GM23338 (cell line): ENCODE data around the gene MSL3. TPM values are rescaled to one million over a fixed set of nuclear protein-coding genes. Genes with fewer than 3 reads are reported as not detected.

Experiments
- ATAC-seq: fragments of 200-7000 bp; cut with Tn5 transposase; 3 replicates; pipeline ENCODE4 v1.9.1; 2020
- DNase-seq: peaks from one replicate; pipeline ENCODE4 v3.0.0-alpha.2; 2015; ENCODE audit warnings: low spot score
- H2AFZ ChIP-seq: fragments of 200-600 bp; sonication (generic); 2 replicates; pipeline ENCODE4 v1.8.0; 2016; ENCODE audit warnings: antibody characterized with exemption, mild to moderate bottlenecking, moderate library complexity
- H3F3A ChIP-seq: fragments of 200-600 bp; sonication (generic); replicated peaks from 2 replicates; pipeline ENCODE4 v1.8.0; 2017; ENCODE audit warnings: antibody characterized with exemption, mixed run types, low read depth
- H3K27ac ChIP-seq: fragments of 200-600 bp; sonication (generic); 2 replicates; pipeline ENCODE4 v1.6.1; 2016; ENCODE audit warnings: low read depth
- H3K27me3 ChIP-seq: fragments of 200-600 bp; sonication (generic); 2 replicates; pipeline ENCODE4 v1.8.0; 2016; ENCODE audit warnings: mild to moderate bottlenecking, mixed run types, moderate library complexity; ENCODE audit not compliant: insufficient read depth
- H3K36me3 ChIP-seq: fragments of 200-600 bp; sonication (generic); 2 replicates; pipeline ENCODE4 v1.8.0; 2016; ENCODE audit warnings: mild to moderate bottlenecking; ENCODE audit not compliant: insufficient read depth
- H3K4me1 ChIP-seq: fragments of 200-600 bp; sonication (generic); 2 replicates; pipeline ENCODE4 v1.8.0; 2016; ENCODE audit warnings: mild to moderate bottlenecking, moderate library complexity; ENCODE audit not compliant: insufficient read depth
- H3K4me2 ChIP-seq: fragments of 200-600 bp; sonication (generic); 2 replicates; pipeline ENCODE4 v1.7.1; 2017; ENCODE audit warnings: mixed run types
- H3K4me3 ChIP-seq: fragments of 200-600 bp; sonication (generic); 2 replicates; pipeline ENCODE4 v1.6.1; 2016; ENCODE audit warnings: mixed run types
- H3K79me2 ChIP-seq: fragments of 200-600 bp; sonication (generic); replicated peaks from 2 replicates; pipeline ENCODE4 v1.8.0; 2017; ENCODE audit warnings: mild to moderate bottlenecking; ENCODE audit not compliant: insufficient read depth
- H3K9me2 ChIP-seq: fragments of 200-600 bp; sonication (generic); 2 replicates; pipeline ENCODE4 v1.8.0; 2017; ENCODE audit not compliant: insufficient read depth
- H4K20me1 ChIP-seq: fragments of 200-600 bp; sonication (generic); replicated peaks from 2 replicates; pipeline ENCODE4 v1.8.0; 2017; ENCODE audit warnings: mild to moderate bottlenecking; ENCODE audit not compliant: insufficient read depth
- H3K27ac Mint-ChIP-seq: 2 replicates; pipeline ENCODE4 v1.8.0; 2020; ENCODE audit warnings: inconsistent platforms, mild to moderate bottlenecking, moderate library complexity, mixed read lengths
- H3K27me3 Mint-ChIP-seq: 3 replicates; pipeline ENCODE4 v1.8.0; 2022; ENCODE audit warnings: low read depth, mild to moderate bottlenecking, moderate library complexity, mixed read lengths, inconsistent platforms; ENCODE audit not compliant: insufficient read depth, poor library complexity
- H3K36me3 Mint-ChIP-seq: 3 replicates; pipeline ENCODE4 v1.8.0; 2021; ENCODE audit warnings: low read depth, mild to moderate bottlenecking, inconsistent platforms, moderate library complexity, mixed read lengths
- H3K4me1 Mint-ChIP-seq: 3 replicates; pipeline ENCODE4 v1.8.0; 2020; ENCODE audit warnings: mild to moderate bottlenecking, inconsistent platforms, mixed read lengths
- H3K4me3 Mint-ChIP-seq: 3 replicates; pipeline ENCODE4 v1.8.0; 2021; ENCODE audit warnings: moderate library complexity, mild to moderate bottlenecking, inconsistent platforms, mixed read lengths
- H3K9me3 Mint-ChIP-seq: 3 replicates; pipeline ENCODE4 v1.8.0; 2020; ENCODE audit warnings: moderate library complexity, mild to moderate bottlenecking, inconsistent platforms, mixed read lengths
- CREB1 ChIP-seq: fragments of 250-450 bp; sonication (Bioruptor Pico); IDR thresholded peaks from 2 replicates; pipeline ENCODE4 v1.5.0; 2020; ENCODE audit warnings: low read depth, mild to moderate bottlenecking, moderate library complexity
- CTCF ChIP-seq, 2 experiments: fragments of 200-600 bp in 1 of 2; sonication (generic) in 1 of 2; conservative IDR thresholded peaks; 2 replicates each; pipeline versions ENCODE4 v1.5.1 to v1.6.1; 2016 to 2017; ENCODE audit warnings: antibody characterized with exemption in 2 of 2, low read depth in 2 of 2, mild to moderate bottlenecking in 2 of 2, moderate library complexity in 1 of 2
- EZH2 ChIP-seq: fragments of 200-600 bp; sonication (generic); IDR thresholded peaks from one replicate; pipeline ENCODE4 v1.8.0; 2017; ENCODE audit warnings: antibody characterized with exemption, mild to moderate bottlenecking, low read depth; ENCODE audit not compliant: unreplicated experiment
- EZH2phosphoT487 ChIP-seq: fragments of 200-600 bp; sonication (generic); IDR thresholded peaks from one replicate; pipeline ENCODE4 v1.8.1; 2018; ENCODE audit warnings: antibody characterized with exemption; ENCODE audit not compliant: unreplicated experiment
- JUNB ChIP-seq: IDR thresholded peaks from one replicate; pipeline ENCODE4 v1.6.1; 2016; ENCODE audit warnings: antibody characterized with exemption; ENCODE audit not compliant: unreplicated experiment
- NANOG ChIP-seq: IDR thresholded peaks from 2 replicates; pipeline ENCODE4 v1.6.1; 2016; ENCODE audit warnings: antibody characterized with exemption, borderline replicate concordance
- POLR2AphosphoS5 ChIP-seq: IDR thresholded peaks from 2 replicates; pipeline ENCODE4 v1.6.1; 2016; ENCODE audit warnings: antibody characterized with exemption, low read depth
- REST ChIP-seq: IDR thresholded peaks from one replicate; pipeline ENCODE4 v1.6.1; 2018; ENCODE audit warnings: antibody characterized with exemption; ENCODE audit not compliant: unreplicated experiment
- STAT1 ChIP-seq: IDR thresholded peaks from one replicate; pipeline ENCODE4 v1.6.1; 2016; ENCODE audit warnings: antibody characterized with exemption; ENCODE audit not compliant: unreplicated experiment
- ZNF114 ChIP-seq: fragments of 250-450 bp; sonication (Bioruptor Pico); IDR thresholded peaks from 2 replicates; pipeline ENCODE4 v1.5.0; 2020; ENCODE audit warnings: mild to moderate bottlenecking, moderate library complexity
- ZNF331 ChIP-seq: fragments of 250-450 bp; sonication (Bioruptor Pico); IDR thresholded peaks from 2 replicates; pipeline ENCODE4 v1.5.0; 2020; ENCODE audit warnings: low read depth, mild to moderate bottlenecking, moderate library complexity
- polyA plus RNA-seq: library from polyadenylated mRNA; unstranded; fragments of >200 nt; fragmentation: Nextera tagmentation; extraction: Ambion mirVana; gene quantifications from 2 replicates; pipeline ENCODE4 v1.2.1, GENCODE V29; 2016
- total RNA-seq: library from RNA; depleted of rRNA; stranded (reverse); fragments of >200 nt; shearing (Covaris generic); gene quantifications from 2 replicates; pipeline ENCODE4 v1.2.3, GENCODE V29; 2014

MSL3 gene
- total and polyA plus RNA-seq, 2 experiments from 2014 or later: 13.9 to 18.9 TPM

- no peak for DNase-seq
- Mint-ChIP-seq H3K27me3 (no peaks in the 10 kb centered on the region), H3K4me1 (no peaks in the 10 kb centered on the region), H3K4me3 (no peak overlapping the region), H3K9me3 (no peaks in the 10 kb centered on the region), H3K27ac (no peak overlapping the region), H3K36me3 (peaks cover 23% of the 10 kb centered on the region)
- TF ChIP-seq ZNF114 (CRISPR knock-in tag): no peak
- no peak for TF ChIP-seq CTCF (conservative IDR thresholded peaks at IDR 0.05; ENCODE audit: low read depth in 2 of 2)
- TF ChIP-seq EZH2phosphoT487: no peak
- TF ChIP-seq NANOG: no peak
- no peak for TF ChIP-seq POLR2AphosphoS5
- TF ChIP-seq EZH2: no peak
- no peak for TF ChIP-seq ZNF331 (CRISPR knock-in tag)
- no peak for TF ChIP-seq STAT1
- no peak for TF ChIP-seq REST
- no peak for TF ChIP-seq CREB1
- no peak for TF ChIP-seq JUNB
- Histone ChIP-seq H3K4me2 (no peak overlapping the region), H3K9me2 (no peaks in the 10 kb centered on the region), H3K4me3 (no peak overlapping the region), H3K27me3 (no peaks in the 10 kb centered on the region), H3K79me2 (no peaks in the 10 kb centered on the region), H2AFZ (no peak overlapping the region), H4K20me1 (no peaks in the 10 kb centered on the region), H3K27ac (no peak overlapping the region), H3K36me3 (no peaks in the 10 kb centered on the region), H3F3A (no peaks in the 10 kb centered on the region), H3K4me1 (no peaks in the 10 kb centered on the region)
- no peak for ATAC-seq
These were observed 10.0 kb downstream of the MSL3 start for GRCh38 chrX:11768039-11768438.

GRCh38 chrX:11770320-11770719 lies 12.3 kb downstream of the MSL3 start:
- no peak overlapping the region for H3K4me3 Mint-ChIP-seq
- Histone ChIP-seq H3K4me3 (no peak overlapping the region), H3K27me3 (no peaks in the 10 kb centered on the region), H3K27ac (no peak overlapping the region), H3K9me2 (no peaks in the 10 kb centered on the region), H2AFZ (no peak overlapping the region), H4K20me1 (no peaks in the 10 kb centered on the region), H3K79me2 (no peaks in the 10 kb centered on the region), H3K4me1 (no peaks in the 10 kb centered on the region), H3F3A (no peaks in the 10 kb centered on the region), H3K4me2 (no peak overlapping the region), H3K36me3 (no peaks in the 10 kb centered on the region)
- TF ChIP-seq CTCF (conservative IDR thresholded peaks at IDR 0.05; ENCODE audit: low read depth in 2 of 2): peak; percentile 65 to 79
- no peak for TF ChIP-seq POLR2AphosphoS5
- DNase-seq: peak; percentile 59
- peaks cover 3% of the 10 kb centered on the region for H3K27me3 Mint-ChIP-seq
- H3K9me3 Mint-ChIP-seq: no peaks in the 10 kb centered on the region
- no peak overlapping the region for H3K27ac Mint-ChIP-seq
- no peaks in the 10 kb centered on the region for H3K4me1 Mint-ChIP-seq
- peak; percentile 71 for ATAC-seq
- peaks cover 3% of the 10 kb centered on the region; the same call in 1 of the 3 replicates for H3K36me3 Mint-ChIP-seq
